ENCODE data around the gene ACOT2. TPM values are rescaled to one million over a fixed set of nuclear protein-coding genes. Genes with fewer than 3 reads are reported as not detected.
"Not testable (repeated sequence)": the region's sequence is repeated elsewhere in the genome, so short reads cannot be mapped to it uniquely, and the experiment has no call there.

ACOT2 gene
- polyA plus RNA-seq, 2 of the 4 experiments (the other 2 are of a cell fraction), result 61.6 to 64.8 TPM

DNA sequence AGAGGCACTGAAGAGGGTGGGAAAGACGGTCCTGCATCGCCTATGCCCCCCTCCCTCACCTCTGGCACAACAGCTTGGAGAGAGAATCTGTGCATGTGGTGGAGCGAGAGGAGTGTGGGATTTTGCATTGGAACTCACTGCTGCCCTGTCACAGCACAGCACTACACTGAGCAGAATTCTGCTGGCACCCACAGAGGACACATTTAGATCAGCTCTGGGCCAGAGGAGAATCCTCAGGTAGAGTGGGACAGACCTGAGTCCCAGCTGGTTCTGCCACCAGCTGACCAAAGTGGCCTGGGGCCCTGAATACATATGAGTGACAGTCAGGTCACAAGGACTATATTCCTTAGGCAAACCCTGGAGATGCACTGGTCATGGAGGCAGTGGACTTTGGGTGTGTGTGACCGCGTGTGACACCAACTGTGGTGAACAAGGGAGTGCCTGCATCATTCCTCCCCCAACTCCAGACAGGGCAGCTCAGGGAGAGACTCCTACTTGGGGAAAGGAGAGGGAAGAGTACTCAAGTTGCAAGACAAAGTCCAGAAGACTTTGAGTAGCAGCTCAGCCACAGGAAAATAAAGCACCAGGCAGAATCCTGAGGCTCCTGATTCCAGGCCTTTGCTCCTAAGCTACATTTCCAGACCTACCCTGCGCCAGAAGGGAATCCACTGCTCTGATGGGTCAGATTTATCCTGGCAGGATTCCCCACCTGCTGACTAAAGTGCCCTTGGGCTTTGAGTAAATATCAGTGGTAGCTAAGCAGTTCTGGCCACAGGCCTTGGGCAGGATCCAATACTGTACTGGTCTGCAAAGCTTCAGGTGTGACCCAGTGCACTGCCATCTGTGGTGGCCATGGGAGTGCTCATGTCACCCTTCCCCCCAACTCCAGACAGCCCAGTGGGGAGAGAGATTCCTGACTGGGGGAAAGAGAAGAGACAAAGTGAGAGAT is 42.7 kb upstream of the ACOT2 start:
- no peak for DNase-seq (ENCODE audit: low read depth in 1 of 2, low spot score in 1 of 2)
- peak; percentile 47 to 49; a peak in 5 of 6 replicates for ATAC-seq
- Histone ChIP-seq H3K9me3 (no peaks in the 10 kb centered on the region), H3K4me1 (peaks cover 9% of the 10 kb centered on the region; the same call in 1 of the 3 replicates), H3K27ac (0 out of 6 replicates have a peak overlapping the region, but pooled peaks of 1 of the 2 experiments have one; percentile 14), H3K4me2 (peak overlapping the region; percentile 12; the same call in 1 of the 3 replicates), H3K4me3 (no peak overlapping the region)
- POLR2A ChIA-PET, result no interaction called here
- CTCF ChIA-PET, result interaction anchor here (1.0 to 2.1 kb wide), 5 partner anchors 9 to 107 kb away, joined by 3 to 10 read pairs (median 5); partner anchors contain the start of gene ACOT1
- FAIRE-seq, result no peak
- TF ChIP-seq RARB (CRISPR knock-in tag; IDR thresholded peaks at IDR 0.05), result no peak
- no peak for TF ChIP-seq ZC3H11A (IDR thresholded peaks at IDR 0.05)
- no peak for TF ChIP-seq CHD4 (IDR thresholded peaks at IDR 0.05; ENCODE audit: borderline replicate concordance)
- no peak for TF ChIP-seq RAD21 (conservative IDR thresholded peaks at IDR 0.05 in 1 of 2, IDR thresholded peaks at IDR 0.05 in 1 of 2)
- TF ChIP-seq EP300 (IDR thresholded peaks at IDR 0.05), result no peak
- TF ChIP-seq FOSB (CRISPR knock-in tag; IDR thresholded peaks at IDR 0.05), result no peak
- TF ChIP-seq TP53 (CRISPR knock-in tag; IDR thresholded peaks at IDR 0.05), result no peak
- TF ChIP-seq JUNB (IDR thresholded peaks at IDR 0.05), result no peak
- no peak for TF ChIP-seq FOXS1 (CRISPR knock-in tag; IDR thresholded peaks at IDR 0.05)
- TF ChIP-seq RNF2 (IDR thresholded peaks at IDR 0.05; ENCODE audit: borderline replicate concordance, low read depth), result no peak
- no peak for TF ChIP-seq NPAS2 (CRISPR knock-in tag; IDR thresholded peaks at IDR 0.05; ENCODE audit: borderline replicate concordance)
- TF ChIP-seq ZSCAN20 (CRISPR knock-in tag; IDR thresholded peaks at IDR 0.05), result no peak
- TF ChIP-seq, protein P1, sequence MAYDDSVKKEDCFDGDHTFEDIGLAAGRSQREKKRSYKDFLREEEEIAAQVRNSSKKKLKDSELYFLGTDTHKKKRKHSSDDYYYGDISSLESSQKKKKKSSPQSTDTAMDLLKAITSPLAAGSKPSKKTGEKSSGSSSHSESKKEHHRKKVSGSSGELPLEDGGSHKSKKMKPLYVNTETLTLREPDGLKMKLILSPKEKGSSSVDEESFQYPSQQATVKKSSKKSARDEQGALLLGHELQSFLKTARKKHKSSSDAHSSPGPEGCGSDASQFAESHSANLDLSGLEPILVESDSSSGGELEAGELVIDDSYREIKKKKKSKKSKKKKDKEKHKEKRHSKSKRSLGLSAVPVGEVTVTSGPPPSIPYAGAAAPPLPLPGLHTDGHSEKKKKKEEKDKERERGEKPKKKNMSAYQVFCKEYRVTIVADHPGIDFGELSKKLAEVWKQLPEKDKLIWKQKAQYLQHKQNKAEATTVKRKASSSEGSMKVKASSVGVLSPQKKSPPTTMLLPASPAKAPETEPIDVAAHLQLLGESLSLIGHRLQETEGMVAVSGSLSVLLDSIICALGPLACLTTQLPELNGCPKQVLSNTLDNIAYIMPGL (CRISPR knock-in tag; IDR thresholded peaks at IDR 0.05; ENCODE audit: borderline replicate concordance), result no peak
- TF ChIP-seq EHF (CRISPR knock-in tag; IDR thresholded peaks at IDR 0.05), result no peak
- TF ChIP-seq, protein P2, sequence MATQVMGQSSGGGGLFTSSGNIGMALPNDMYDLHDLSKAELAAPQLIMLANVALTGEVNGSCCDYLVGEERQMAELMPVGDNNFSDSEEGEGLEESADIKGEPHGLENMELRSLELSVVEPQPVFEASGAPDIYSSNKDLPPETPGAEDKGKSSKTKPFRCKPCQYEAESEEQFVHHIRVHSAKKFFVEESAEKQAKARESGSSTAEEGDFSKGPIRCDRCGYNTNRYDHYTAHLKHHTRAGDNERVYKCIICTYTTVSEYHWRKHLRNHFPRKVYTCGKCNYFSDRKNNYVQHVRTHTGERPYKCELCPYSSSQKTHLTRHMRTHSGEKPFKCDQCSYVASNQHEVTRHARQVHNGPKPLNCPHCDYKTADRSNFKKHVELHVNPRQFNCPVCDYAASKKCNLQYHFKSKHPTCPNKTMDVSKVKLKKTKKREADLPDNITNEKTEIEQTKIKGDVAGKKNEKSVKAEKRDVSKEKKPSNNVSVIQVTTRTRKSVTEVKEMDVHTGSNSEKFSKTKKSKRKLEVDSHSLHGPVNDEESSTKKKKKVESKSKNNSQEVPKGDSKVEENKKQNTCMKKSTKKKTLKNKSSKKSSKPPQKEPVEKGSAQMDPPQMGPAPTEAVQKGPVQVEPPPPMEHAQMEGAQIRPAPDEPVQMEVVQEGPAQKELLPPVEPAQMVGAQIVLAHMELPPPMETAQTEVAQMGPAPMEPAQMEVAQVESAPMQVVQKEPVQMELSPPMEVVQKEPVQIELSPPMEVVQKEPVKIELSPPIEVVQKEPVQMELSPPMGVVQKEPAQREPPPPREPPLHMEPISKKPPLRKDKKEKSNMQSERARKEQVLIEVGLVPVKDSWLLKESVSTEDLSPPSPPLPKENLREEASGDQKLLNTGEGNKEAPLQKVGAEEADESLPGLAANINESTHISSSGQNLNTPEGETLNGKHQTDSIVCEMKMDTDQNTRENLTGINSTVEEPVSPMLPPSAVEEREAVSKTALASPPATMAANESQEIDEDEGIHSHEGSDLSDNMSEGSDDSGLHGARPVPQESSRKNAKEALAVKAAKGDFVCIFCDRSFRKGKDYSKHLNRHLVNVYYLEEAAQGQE (IDR thresholded peaks at IDR 0.05), result no peak
- no peak for TF ChIP-seq FOSL2 (IDR thresholded peaks at IDR 0.05)
- TF ChIP-seq FOSL2 (CRISPR knock-in tag; IDR thresholded peaks at IDR 0.05), result no peak
- WGBS (ENCODE audit: missing lambda C conversion rate), result 85% methylated on average over 6 of the region's 6 CpGs

DNA sequence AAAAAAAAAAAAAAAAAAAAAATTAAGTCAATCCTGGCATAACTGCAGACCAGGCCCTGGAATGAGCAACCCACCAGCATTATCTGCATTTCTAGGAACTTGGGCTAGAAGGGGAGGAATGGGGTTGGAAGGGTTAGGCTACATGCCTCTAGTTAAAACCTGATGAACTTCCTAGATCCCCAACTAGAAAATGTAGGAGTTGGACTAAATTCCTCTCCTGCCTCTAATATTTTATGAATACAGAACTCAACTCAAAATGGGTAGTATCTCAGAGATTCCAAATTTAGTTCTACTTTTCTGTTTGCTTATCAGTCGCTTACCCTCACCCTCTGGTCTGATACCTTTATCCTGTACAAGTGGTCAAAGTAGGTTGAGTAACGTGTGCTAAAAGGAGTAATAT is 39.7 kb upstream of the ACOT2 start:
- ATAC-seq; H3K4me2 ChIP-seq; DNase-seq (ENCODE audit: low read depth in 1 of 2, low spot score in 1 of 2); FAIRE-seq; H3K9me3 ChIP-seq; H3K4me3 ChIP-seq; H3K27ac ChIP-seq; H3K4me1 ChIP-seq; POLR2A ChIA-PET: not testable (repeated sequence)
- CTCF ChIA-PET, result interaction anchor here (2.0 kb wide), 1 partner anchor 21 kb away, joined by 6 read pairs; no protein-coding TSS in a partner anchor
- WGBS (ENCODE audit: missing lambda C conversion rate), result 81% methylated on average over 2 of the region's 2 CpGs

DNA sequence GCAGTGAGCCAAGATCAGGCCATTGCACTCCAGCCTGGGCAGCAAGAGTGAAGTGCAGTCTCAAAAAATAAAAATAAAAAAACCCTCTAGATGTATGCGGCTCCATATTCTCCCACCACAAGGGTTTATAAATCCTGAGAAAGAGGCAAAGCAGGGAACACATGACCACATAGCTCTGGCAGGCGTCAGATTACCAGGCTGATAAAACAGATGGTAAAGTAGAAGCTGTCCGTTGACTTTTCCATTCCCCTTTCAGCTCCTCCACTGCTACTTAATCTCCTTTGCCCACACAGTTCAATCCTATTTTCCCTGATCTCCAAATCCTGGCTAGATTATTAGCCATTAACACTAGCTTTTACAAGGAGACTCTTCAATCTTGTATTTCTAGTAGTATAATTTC is 37.0 kb upstream of the ACOT2 start:
- not testable (repeated sequence) for ATAC-seq, FAIRE-seq
- 88% methylated on average over 3 of the region's 3 CpGs for WGBS (ENCODE audit: missing lambda C conversion rate)

More for the DNA sequence above, 37.0 kb upstream of the ACOT2 start:
- H3K4me1 ChIP-seq; H3K4me3 ChIP-seq; H3K9me3 ChIP-seq; H3K27ac ChIP-seq; DNase-seq (ENCODE audit: low read depth in 1 of 2, low spot score in 1 of 2); H3K4me2 ChIP-seq: not testable (repeated sequence)
- ChIA-PET CTCF (interaction anchor here (1.0 to 3.6 kb wide), 2 partner anchors 9 to 23 kb away, joined by 3 to 16 read pairs; no protein-coding TSS in a partner anchor), POLR2A (interaction anchor here (1.4 kb wide), 1 partner anchor 37 kb away, joined by 4 read pairs; the partner anchor contains the start of gene ACOT2)

Measured in A549 (cell line).